Ovary (tissue), 9 donors: ENCODE measurements around the gene NUS1. TPM values are rescaled to one million over a fixed set of nuclear protein-coding genes. Genes with fewer than 3 reads are reported as not detected.
"Not testable (repeated sequence)": the region's sequence is repeated elsewhere in the genome, so short reads cannot be mapped to it uniquely, and the experiment has no call there.

Experiments used
- DNase-seq, 5 donors: peaks; one replicate each; pipeline ENCODE4 v3.0.0-alpha.2; 2019 to 2020
- H3K27ac ChIP-seq, 2 donors: fragments of 200-600 bp; one replicate each; pipeline versions ENCODE4 v1.5.1 to v1.8.0; 2019 to 2022
- H3K27me3 ChIP-seq: fragments of 200-600 bp; one replicate; pipeline ENCODE4 v1.8.0; 2022
- H3K36me3 ChIP-seq: fragments of 200-600 bp; sonication (generic); one replicate; pipeline ENCODE4 v1.5.1; 2019
- H3K4me1 ChIP-seq: one replicate; pipeline ENCODE4 v1.8.1; 2013; ENCODE audit warnings: mild to moderate bottlenecking, moderate library complexity; ENCODE audit not compliant: insufficient read depth
- H3K4me3 ChIP-seq: fragments of 200-600 bp; sonication (generic); one replicate; pipeline ENCODE4 v1.5.1; 2017
- H3K9me3 ChIP-seq, 2 donors: fragments of 200-600 bp in 1 of 2; sonication (generic) in 1 of 2; one replicate each; pipeline versions ENCODE4 v1.5.1 to v1.8.1; 2013 to 2019; ENCODE audit warnings: mild to moderate bottlenecking in 1 of 2, moderate library complexity in 1 of 2
- EP300 ChIP-seq: sonication (generic); formaldehyde crosslinking; IDR thresholded peaks from one replicate; pipeline ENCODE4 v1.6.1; 2017; ENCODE audit warnings: antibody characterized with exemption
- POLR2A ChIP-seq: fragments of 450-650 bp; IDR thresholded peaks from one replicate; pipeline ENCODE4 v1.6.1; 2017; ENCODE audit warnings: antibody characterized with exemption, mild to moderate bottlenecking, moderate library complexity
- WGBS, 3 donors: extraction: QIAGEN DNeasy Blood & Tissue Kit in 1 of 3; methylation state at CpG; one replicate each; pipeline versions ENCODE4 v1.1.5 to v1.1.7; 2013 to 2017; 5-methylcytosine and 5-hydroxymethylcytosine counted together
- intact Hi-C, 4 donors: fragments of 100-400 bp; cut with DNase I; formaldehyde crosslinking; loops; one replicate each; pipeline versions ENCODE4 v1.11.0 to v1.15.1; 2022 to 2023
- polyA plus RNA-seq, 2 donors: library from polyadenylated mRNA; stranded (reverse); fragments of 200-250 nt in 1 of 2; fragments of 350-450 nt in 1 of 2; fragmentation: Illumina TruSeq in 1 of 2; extraction: RNeasy Lipid Tissue Mini Kit (QIAGEN cat#74804) in 1 of 2; gene quantifications; one replicate each; pipeline ENCODE4 v1.2.3, GENCODE V29; 2013 to 2014
- total RNA-seq, 7 donors: library from RNA; depleted of rRNA in 2 of 7; stranded (reverse); fragments of >200 nt in 2 of 7; fragmentation: NEBNext Ultra II Directional in 3 of 7; extraction: Animal tissue kit (Norgen Biotek cat#: 25700) in 3 of 7; gene quantifications; one replicate each; pipeline versions ENCODE4 v1.1.0 to v1.2.4, GENCODE V29; 2016 to 2023
- TF ChIP-seq, protein P1 (sequence below), 3 donors: fragments of 450-650 bp in 2 of 3; fragments of 200-600 bp in 1 of 3; IDR thresholded peaks; one replicate each; pipeline versions ENCODE4 v1.5.1 to v1.8.0; 2016 to 2022; ENCODE audit warnings: antibody characterized with exemption in 3 of 3, mild to moderate bottlenecking in 1 of 3
- donor health status: DM: no; HTN: no; CAD: no; lungs with moderate emphysema.
- donor health status: DM: no; HTN: no; CAD: no.
- donor health status: Bipolar disorder and iron deficiency.
- donor health status: DM: yes; HTN: yes; CAD: no.
- donor health status: DM: no; HTN: no; CAD: no.
- donor health status: DM: yes; HTN: yes; CAD: no.

Gene NUS1
- total and polyA plus RNA-seq, 9 donors = 14.6 to 29.2 (median 25.2) TPM

DNA sequence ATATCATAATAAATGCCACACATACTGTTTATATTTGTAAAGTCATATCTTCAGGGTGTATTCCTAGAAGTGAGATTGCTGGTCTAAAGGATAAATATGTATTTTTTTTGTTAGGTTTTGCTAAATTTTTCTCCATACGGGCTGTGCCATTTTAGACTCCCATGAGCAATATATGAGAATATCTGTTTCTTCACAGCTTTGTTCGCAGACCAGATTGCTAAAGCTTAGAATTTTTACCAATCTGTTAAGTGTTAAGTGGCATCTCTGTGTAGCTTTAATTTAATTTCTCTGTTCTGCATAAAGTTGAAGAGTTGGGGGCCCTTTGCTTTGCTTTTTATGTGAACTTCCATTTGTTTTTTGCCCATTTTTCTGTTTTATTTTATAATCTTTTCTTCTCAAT, 32.3 kb upstream of the NUS1 start:
- intact Hi-C loops = no loop called here
- H3K4me3 ChIP-seq = no peak overlapping the region
- H3K27me3 ChIP-seq = no peaks in the 10 kb centered on the region
- no peaks in the 10 kb centered on the region for H3K4me1 ChIP-seq
- H3K27ac ChIP-seq = no peak overlapping the region
- 82 to 89% (median 83%) methylated on average over 2 of the region's 2 CpGs for WGBS, 3 donors
- no peaks in the 10 kb centered on the region for H3K36me3 ChIP-seq
- TF ChIP-seq, protein P1, sequence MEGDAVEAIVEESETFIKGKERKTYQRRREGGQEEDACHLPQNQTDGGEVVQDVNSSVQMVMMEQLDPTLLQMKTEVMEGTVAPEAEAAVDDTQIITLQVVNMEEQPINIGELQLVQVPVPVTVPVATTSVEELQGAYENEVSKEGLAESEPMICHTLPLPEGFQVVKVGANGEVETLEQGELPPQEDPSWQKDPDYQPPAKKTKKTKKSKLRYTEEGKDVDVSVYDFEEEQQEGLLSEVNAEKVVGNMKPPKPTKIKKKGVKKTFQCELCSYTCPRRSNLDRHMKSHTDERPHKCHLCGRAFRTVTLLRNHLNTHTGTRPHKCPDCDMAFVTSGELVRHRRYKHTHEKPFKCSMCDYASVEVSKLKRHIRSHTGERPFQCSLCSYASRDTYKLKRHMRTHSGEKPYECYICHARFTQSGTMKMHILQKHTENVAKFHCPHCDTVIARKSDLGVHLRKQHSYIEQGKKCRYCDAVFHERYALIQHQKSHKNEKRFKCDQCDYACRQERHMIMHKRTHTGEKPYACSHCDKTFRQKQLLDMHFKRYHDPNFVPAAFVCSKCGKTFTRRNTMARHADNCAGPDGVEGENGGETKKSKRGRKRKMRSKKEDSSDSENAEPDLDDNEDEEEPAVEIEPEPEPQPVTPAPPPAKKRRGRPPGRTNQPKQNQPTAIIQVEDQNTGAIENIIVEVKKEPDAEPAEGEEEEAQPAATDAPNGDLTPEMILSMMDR (IDR thresholded peaks at IDR 0.05) = no peak
- no peak for TF ChIP-seq EP300
- no peak for TF ChIP-seq POLR2A
- H3K9me3 ChIP-seq = no peaks in the 10 kb centered on the region
- no peak for DNase-seq

GRCh38 chr6:117651984-117652383, 23.3 kb upstream of the NUS1 start:
- intact Hi-C loops, H3K36me3 ChIP-seq, H3K9me3 ChIP-seq, H3K27ac ChIP-seq, H3K4me3 ChIP-seq, H3K27me3 ChIP-seq, H3K4me1 ChIP-seq, DNase-seq: not testable (repeated sequence)
- WGBS, 3 donors = 74 to 82% (median 81%) methylated on average over 3 of the region's 3 CpGs

- H3K4me1 ChIP-seq = no peaks in the 10 kb centered on the region
- no peaks in the 10 kb centered on the region for H3K9me3 ChIP-seq
- WGBS, 3 donors = 53 to 83% (median 66%) methylated on average over 2 of the region's 2 CpGs
- TF ChIP-seq, protein P1 (IDR thresholded peaks at IDR 0.05) = no peak
- no peak for TF ChIP-seq POLR2A
- TF ChIP-seq EP300 = no peak
- no peaks in the 10 kb centered on the region for H3K36me3 ChIP-seq
- H3K27ac ChIP-seq = no peak overlapping the region
- no peaks in the 10 kb centered on the region for H3K27me3 ChIP-seq
- no peak for DNase-seq
- intact Hi-C loops = no loop called here
- H3K4me3 ChIP-seq = no peak overlapping the region
Observed at GRCh38 chr6:117653949-117654348, 21.3 kb upstream of the NUS1 start.

DNA sequence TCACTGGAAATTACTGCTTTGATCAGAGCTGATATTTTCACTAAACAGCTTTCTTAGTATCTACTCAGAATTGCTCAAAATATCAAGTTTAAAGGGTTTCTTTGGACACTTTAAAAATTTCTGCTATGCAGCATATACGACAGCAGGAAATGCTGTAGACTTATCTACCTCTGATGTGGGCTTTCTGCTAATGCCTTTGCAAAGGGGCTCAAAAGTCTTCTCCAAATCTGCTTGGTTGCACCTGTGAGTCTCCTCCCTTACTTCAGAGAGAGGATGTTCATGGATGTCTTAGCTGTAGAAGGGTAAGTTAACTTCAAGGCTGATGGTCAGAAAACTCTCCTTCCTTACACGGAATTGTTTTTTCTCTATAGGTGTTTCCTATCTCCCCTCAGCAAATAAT, 19.9 kb upstream of the NUS1 start:
- no peaks in the 10 kb centered on the region for H3K9me3 ChIP-seq
- no peak for DNase-seq
- TF ChIP-seq, protein P1 (IDR thresholded peaks at IDR 0.05) = no peak
- no peak for TF ChIP-seq POLR2A
- no peak for TF ChIP-seq EP300
- WGBS, 3 donors = 73 to 93% (median 83%) methylated on average over 2 of the region's 2 CpGs
- H3K36me3 ChIP-seq = no peaks in the 10 kb centered on the region
- intact Hi-C loops = no loop called here
- no peak overlapping the region for H3K4me3 ChIP-seq
- H3K27ac ChIP-seq = no peak overlapping the region
- no peaks in the 10 kb centered on the region for H3K4me1 ChIP-seq
- no peaks in the 10 kb centered on the region for H3K27me3 ChIP-seq

GRCh38 chr6:117666881-117667280, 8.4 kb upstream of the NUS1 start:
- no peaks in the 10 kb centered on the region for H3K4me1 ChIP-seq
- H3K27ac ChIP-seq = no peak overlapping the region
- H3K4me3 ChIP-seq = no peak overlapping the region
- H3K27me3 ChIP-seq = no peaks in the 10 kb centered on the region
- no peaks in the 10 kb centered on the region for H3K36me3 ChIP-seq
- 33 to 68% (median 33%) methylated on average over 1 of the region's 1 CpG for WGBS, 3 donors
- H3K9me3 ChIP-seq = no peaks in the 10 kb centered on the region
- DNase-seq = no peak
- intact Hi-C loops = no loop called here
- TF ChIP-seq, protein P1 (IDR thresholded peaks at IDR 0.05) = no peak
- TF ChIP-seq POLR2A (no peak), EP300 (no peak)
